ENCODE data around the gene TMEM51.

DNA sequence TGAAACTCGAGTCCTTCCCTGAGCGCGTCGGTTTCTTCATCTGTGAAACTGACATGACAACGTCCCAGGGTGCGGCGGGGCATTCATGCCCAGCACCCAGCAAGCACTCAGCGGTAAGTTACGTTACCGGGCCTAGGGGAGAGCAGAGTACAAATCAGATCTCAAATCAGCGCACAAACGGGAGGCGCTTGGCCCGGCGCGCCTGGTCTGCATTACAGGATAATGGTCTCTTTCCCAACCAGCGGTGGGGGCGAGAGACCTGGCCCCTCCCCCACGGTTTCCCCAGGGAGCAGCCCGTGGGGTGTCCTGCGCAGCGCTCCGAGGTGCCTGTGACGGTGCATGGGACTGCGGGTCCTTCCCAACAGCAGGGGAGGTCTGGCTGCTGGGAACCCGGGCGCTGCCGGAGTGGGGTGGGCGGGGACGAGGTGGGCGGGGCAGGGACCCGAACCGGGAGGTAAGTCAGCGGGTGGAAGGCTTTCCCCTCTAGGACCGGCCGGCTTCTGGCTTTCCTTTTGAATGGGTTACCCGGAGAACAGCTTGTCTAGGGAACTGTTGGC lies 1.0 kb downstream of the TMEM51 start:
- TF ChIP-seq EZH2 (IDR thresholded peaks at IDR 0.05; ENCODE audit: borderline replicate concordance, low read depth, low read length, poor library complexity, severe bottlenecking): no peak
- no peak for TF ChIP-seq CTCF (conservative IDR thresholded peaks at IDR 0.05; ENCODE audit: low read depth, low read length)
